SK-N-SH (cell line): ENCODE results near the gene CFAP20DC. TPM values are rescaled to one million over a fixed set of nuclear protein-coding genes. Genes with fewer than 3 reads are reported as not detected.
A peak's percentile ranks its signal among the peaks of the same experiment; 100 is the strongest.
"Not testable (repeated sequence)": the region's sequence is repeated elsewhere in the genome, so short reads cannot be mapped to it uniquely, and the experiment has no call there.

ENCODE experiments used
- CTCF ChIA-PET: fragments of 300-600, 350-600 bp; formaldehyde crosslinking; extraction: SDS; loops from one replicate; lab custom pipeline; 2021; lab: Yijun Ruan, JAX
- POLR2A ChIA-PET: fragments of 350-600 bp; sonication (Branson Sonifier 250); formaldehyde crosslinking; extraction: SDS; loops from one replicate; lab custom pipeline; 2020; ENCODE audit warnings: antibody characterized with exemption, inconsistent platforms; lab: Yijun Ruan, JAX
- DNase-seq: peaks from one replicate; pipeline ENCODE4 v3.0.0; 2012
- H2AFZ ChIP-seq: fragments of 200-600 bp; sonication (generic); 2 replicates; pipeline ENCODE4 v1.8.1; 2016; ENCODE audit warnings: antibody characterized with exemption, mild to moderate bottlenecking, low read depth
- H3F3A ChIP-seq: fragments of 200-600 bp; sonication (generic); replicated peaks from 2 replicates; pipeline ENCODE3; 2016; ENCODE audit warnings: antibody characterized with exemption, mild to moderate bottlenecking; ENCODE audit not compliant: insufficient read depth
- H3K27ac ChIP-seq, 2 experiments: fragments of 200-500 bp in 1 of 2; fragments of 200-600 bp in 1 of 2; sonication (Bioruptor generic) in 1 of 2; sonication (generic), shearing (Covaris generic) in 1 of 2; 2 replicates each; pipeline versions ENCODE4 v1.5.1 to v1.6.1; 2014 to 2016; ENCODE audit warnings: low read depth in 2 of 2, inconsistent platforms in 1 of 2, low read length in 1 of 2, mild to moderate bottlenecking in 1 of 2, mixed read lengths in 1 of 2
- H3K27me3 ChIP-seq: fragments of 200-600 bp; sonication (generic), shearing (Covaris generic); 2 replicates; pipeline ENCODE4 v1.6.1; 2016; ENCODE audit warnings: mixed run types; ENCODE audit not compliant: insufficient read depth
- H3K36me3 ChIP-seq, 2 experiments: fragments of 200-500 bp in 1 of 2; fragments of 200-600 bp in 1 of 2; sonication (Bioruptor generic) in 1 of 2; sonication (generic) in 1 of 2; replicated peaks in 1 of 2; 2 replicates each; pipeline versions ENCODE3 to v1.5.1; 2014 to 2016; ENCODE audit warnings: low read length in 1 of 2, mild to moderate bottlenecking in 1 of 2; ENCODE audit not compliant: insufficient read depth in 2 of 2, control insufficient read depth in 1 of 2
- H3K4me1 ChIP-seq, 2 experiments: fragments of 200-500 bp in 1 of 2; fragments of 200-600 bp in 1 of 2; sonication (Bioruptor generic) in 1 of 2; sonication (generic), shearing (Covaris generic) in 1 of 2; 2 replicates each; pipeline versions ENCODE4 v1.5.1 to v1.6.1; 2014 to 2016; ENCODE audit warnings: low read depth in 1 of 2, low read length in 1 of 2, mixed run types in 1 of 2; ENCODE audit not compliant: insufficient read depth in 2 of 2, control insufficient read depth in 1 of 2
- H3K4me2 ChIP-seq: fragments of 200-600 bp; sonication (generic), shearing (Covaris generic); 2 replicates; pipeline ENCODE4 v1.6.1; 2017; ENCODE audit warnings: mixed run types
- H3K4me3 ChIP-seq, 2 experiments: fragments of 200-500 bp in 1 of 2; fragments of 200-600 bp in 1 of 2; sonication (Bioruptor generic) in 1 of 2; sonication (generic), shearing (Covaris generic) in 1 of 2; 2 replicates each; pipeline versions ENCODE4 v1.5.1 to v1.8.1; 2014 to 2016; ENCODE audit warnings: low read depth in 2 of 2, inconsistent platforms in 1 of 2, low read length in 1 of 2, mild to moderate bottlenecking in 1 of 2, mixed read lengths in 1 of 2, moderate library complexity in 1 of 2
- H3K79me2 ChIP-seq: fragments of 200-600 bp; sonication (generic); 2 replicates; pipeline ENCODE4 v1.8.1; 2017; ENCODE audit warnings: mild to moderate bottlenecking; ENCODE audit not compliant: insufficient read depth
- H3K9ac ChIP-seq: fragments of 200-600 bp; sonication (generic); 2 replicates; pipeline ENCODE4 v1.6.1; 2017; ENCODE audit warnings: mixed run types
- H3K9me2 ChIP-seq: fragments of 200-600 bp; sonication (generic); 2 replicates; pipeline ENCODE4 v1.6.1; 2017; ENCODE audit warnings: mixed run types
- H3K9me3 ChIP-seq: fragments of 200-600 bp; sonication (generic); 2 replicates; pipeline ENCODE4 v1.6.1; 2017; ENCODE audit warnings: mixed run types, mild to moderate bottlenecking, moderate library complexity
- H4K20me1 ChIP-seq: fragments of 200-600 bp; sonication (generic); 2 replicates; pipeline ENCODE4 v1.6.1; 2017; ENCODE audit warnings: mild to moderate bottlenecking, mixed run types; ENCODE audit not compliant: insufficient read depth
- CTCF ChIP-seq: fragments of 200-600 bp; sonication (generic); IDR thresholded peaks from 2 replicates; pipeline ENCODE4 v1.6.1; 2017; ENCODE audit warnings: antibody characterized with exemption, mild to moderate bottlenecking, moderate library complexity
- EP300 ChIP-seq, 2 experiments: IDR thresholded peaks; 2 replicates each; pipeline versions ENCODE4 v1.4.0 to v1.6.1; 2012; ENCODE audit warnings: borderline replicate concordance in 1 of 2, low read depth in 1 of 2, low read length in 1 of 2
- FOSL2 ChIP-seq: IDR thresholded peaks from 2 replicates; pipeline ENCODE4 v1.4.0; 2012; ENCODE audit warnings: low read depth, mild to moderate bottlenecking, moderate library complexity, borderline replicate concordance
- FOXJ3 ChIP-seq: sonication (generic); formaldehyde crosslinking; IDR thresholded peaks from 2 replicates; pipeline ENCODE4 v1.5.1; 2020; ENCODE audit warnings: mild to moderate bottlenecking, missing genetic modification reagents
- GABPA ChIP-seq: IDR thresholded peaks from 2 replicates; pipeline ENCODE4 v1.4.0; 2012; ENCODE audit warnings: low read depth, mild to moderate bottlenecking
- GATA2 ChIP-seq: sonication (generic); formaldehyde crosslinking; IDR thresholded peaks from 2 replicates; pipeline ENCODE4 v1.5.0; 2020; ENCODE audit warnings: mild to moderate bottlenecking, missing genetic modification reagents
- JUND ChIP-seq: IDR thresholded peaks from 2 replicates; pipeline ENCODE4 v1.4.0; 2012
- MEF2A ChIP-seq: IDR thresholded peaks from 2 replicates; pipeline ENCODE4 v1.4.0; 2012; ENCODE audit warnings: low read depth, borderline replicate concordance
- MXI1 ChIP-seq: IDR thresholded peaks from 2 replicates; pipeline ENCODE4 v1.6.1; 2012; ENCODE audit warnings: mild to moderate bottlenecking, low read depth, low read length, improper control_type of control experiment
- NFIC ChIP-seq: IDR thresholded peaks from 2 replicates; pipeline ENCODE4 v1.4.0; 2012; ENCODE audit warnings: borderline replicate concordance
- RAD21 ChIP-seq: IDR thresholded peaks from 2 replicates; pipeline ENCODE4 v1.6.1; 2012; ENCODE audit warnings: mild to moderate bottlenecking, low read length
- RFX5 ChIP-seq: IDR thresholded peaks from 2 replicates; pipeline ENCODE4 v1.6.1; 2012; ENCODE audit warnings: mild to moderate bottlenecking, improper control_type of control experiment, low read length
- RXRA ChIP-seq: IDR thresholded peaks from 2 replicates; pipeline ENCODE4 v1.4.0; 2012; ENCODE audit warnings: low read depth, mild to moderate bottlenecking, borderline replicate concordance
- SMC3 ChIP-seq: IDR thresholded peaks from 2 replicates; pipeline ENCODE4 v1.6.1; 2012; ENCODE audit warnings: low read depth, low read length, improper control_type of control experiment
- TAF1 ChIP-seq: IDR thresholded peaks from 2 replicates; pipeline ENCODE4 v1.6.1; 2012; ENCODE audit warnings: low read depth, mild to moderate bottlenecking, low read length, moderate library complexity, borderline replicate concordance
- WGBS: methylation state at CpG from one replicate; pipeline ENCODE4 v1.1.6; 2017; ENCODE audit warnings: low lambda C conversion rate; 5-methylcytosine and 5-hydroxymethylcytosine counted together
- polyA plus RNA-seq, 3 experiments: library from polyadenylated mRNA; depleted of rRNA; stranded (reverse); fragments of >200 nt; gene quantifications; 2 replicates each; pipeline ENCODE4 v1.2.3, GENCODE V29; 2012
- TF ChIP-seq, protein P1 (sequence below): fragments of 150-350 bp; IDR thresholded peaks from 2 replicates; pipeline ENCODE4 v1.6.1; 2016; ENCODE audit warnings: mild to moderate bottlenecking, low read depth, low read length
- TF ChIP-seq, protein P2 (sequence below): fragments of 150-350 bp; IDR thresholded peaks from 2 replicates; pipeline ENCODE4 v1.6.1; 2017; ENCODE audit warnings: antibody characterized with exemption, low read length, low read depth, borderline replicate concordance

The CFAP20DC gene
- polyA plus RNA-seq, 1 of the 3 experiments (the other 2 are of a cell fraction) = 1.8 TPM

GRCh38 chr3:58824285-58824684 is 225.5 kb downstream of the CFAP20DC start:
- CTCF ChIA-PET = interaction anchor here (0.6 to 1.9 kb wide), 51 partner anchors 8 to 1033 kb away, joined by 3 to 21 read pairs (median 4); no protein-coding TSS in a partner anchor
- H2AFZ ChIP-seq = no peak overlapping the region; the same call in 1 of the 2 replicates
- WGBS = 26% methylated on average over 7 of the region's 7 CpGs

DNA sequence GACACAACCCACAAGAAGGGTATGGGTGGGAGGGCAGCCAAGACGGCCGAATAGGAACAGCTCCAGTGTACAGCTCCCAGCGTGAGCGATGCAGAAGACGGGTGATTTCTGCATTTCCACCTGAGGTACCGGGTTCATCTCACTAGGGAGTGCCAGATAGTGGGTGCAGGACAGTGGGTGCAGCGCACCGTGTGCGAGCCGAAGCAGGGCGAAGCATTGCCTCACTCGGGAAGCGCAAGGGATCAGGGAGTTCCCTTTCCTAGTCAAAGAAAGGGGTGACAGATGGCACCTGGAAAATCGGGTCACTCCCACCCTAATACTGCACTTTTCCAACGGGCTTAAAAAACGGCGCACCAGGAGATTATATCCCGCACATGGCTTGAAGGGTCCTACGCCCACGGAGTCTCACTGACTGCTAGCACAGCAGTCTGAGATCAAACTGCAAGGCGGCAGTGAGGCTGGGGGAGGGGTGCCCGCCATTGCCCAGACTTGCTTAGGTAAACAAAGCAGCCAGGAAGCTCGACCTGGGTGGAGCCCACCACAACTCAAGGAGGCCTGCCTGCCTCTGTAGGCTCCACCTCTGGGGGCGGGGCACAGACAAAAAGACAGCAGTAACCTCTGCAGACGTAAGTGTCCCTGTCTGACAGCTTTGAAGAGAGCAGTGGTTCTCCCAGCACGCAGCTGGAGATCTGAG is 243.1 kb downstream of the CFAP20DC start:
- H2AFZ ChIP-seq, H4K20me1 ChIP-seq, H3K79me2 ChIP-seq, H3K36me3 ChIP-seq, H3K4me2 ChIP-seq, H3K4me1 ChIP-seq, H3K9me3 ChIP-seq, H3K27me3 ChIP-seq, H3K4me3 ChIP-seq, H3K9ac ChIP-seq, H3K27ac ChIP-seq, H3F3A ChIP-seq, DNase-seq, POLR2A ChIA-PET, H3K9me2 ChIP-seq: not testable (repeated sequence)
- 79% methylated on average over 23 of the region's 26 CpGs for WGBS
- CTCF ChIA-PET = interaction anchor here (1.3 to 2.1 kb wide), 2 partner anchors 18 to 166 kb away, joined by 3 to 10 read pairs; no protein-coding TSS in a partner anchor

More at GRCh38 chr3:58824285-58824684, 225.5 kb downstream of the CFAP20DC start:
- peak; percentile 64 for DNase-seq
- Histone ChIP-seq H3K27me3 (no peaks in the 10 kb centered on the region), H3K4me2 (no peak overlapping the region), H3K36me3 (no peaks in the 10 kb centered on the region), H3K27ac (no peak overlapping the region), H3K9ac (no peak overlapping the region), H3K4me3 (no peak overlapping the region; a peak in 1 of 4 replicates), H4K20me1 (no peaks in the 10 kb centered on the region), H3K9me3 (no peaks in the 10 kb centered on the region), H3K4me1 (no peaks in the 10 kb centered on the region; a peak in 1 of 4 replicates), H3F3A (no peaks in the 10 kb centered on the region), H3K9me2 (no peaks in the 10 kb centered on the region), H3K79me2 (no peaks in the 10 kb centered on the region)
- TF ChIP-seq RAD21 (peak; percentile 89), MXI1 (peak; percentile 23; the same call in 1 of the 2 replicates), SMC3 (peak; percentile 75), RFX5 (no peak), FOXJ3 (CRISPR knock-in tag) (no peak), EP300 (IDR thresholded peaks at IDR 0.05; ENCODE audit: borderline replicate concordance in 1 of 2, low read depth in 1 of 2, low read length in 1 of 2) (0 out of 4 replicates have a peak, but pooled peaks of 1 of the 2 experiments have one; percentile 12), CTCF (peak; percentile 95)
- POLR2A ChIA-PET = interaction anchor here (0.6 kb wide), 1 partner anchor 264 kb away, joined by 3 read pairs; no protein-coding TSS in a partner anchor

- Histone ChIP-seq H3K4me3 (no peak overlapping the region), H3K4me1 (peaks cover 0 to 19% of the 10 kb centered on the region in 2 experiments; a peak in 2 of 4 replicates), H3K79me2 (no peaks in the 10 kb centered on the region), H3K9ac (no peak overlapping the region), H4K20me1 (no peaks in the 10 kb centered on the region), H3F3A (peaks cover 3% of the 10 kb centered on the region), H3K27ac (no peak overlapping the region), H3K9me2 (no peaks in the 10 kb centered on the region), H3K9me3 (no peaks in the 10 kb centered on the region), H3K4me2 (no peak overlapping the region), H3K36me3 (no peaks in the 10 kb centered on the region), H3K27me3 (no peaks in the 10 kb centered on the region), H2AFZ (no peak overlapping the region)
- 62% methylated on average over 2 of the region's 2 CpGs for WGBS
- POLR2A ChIA-PET = no interaction called here
- CTCF ChIA-PET = interaction anchor here (0.8 to 2.1 kb wide), 3 partner anchors 19 to 1252 kb away, joined by 3 to 10 read pairs (median 3); no protein-coding TSS in a partner anchor
- DNase-seq = no peak
- no peak for TF ChIP-seq TAF1
- no peak for TF ChIP-seq GATA2 (CRISPR knock-in tag)
- no peak for TF ChIP-seq RAD21
- TF ChIP-seq MEF2A = no peak
- no peak for TF ChIP-seq EP300 (IDR thresholded peaks at IDR 0.05; ENCODE audit: borderline replicate concordance in 1 of 2, low read depth in 1 of 2, low read length in 1 of 2)
- TF ChIP-seq, protein P1, sequence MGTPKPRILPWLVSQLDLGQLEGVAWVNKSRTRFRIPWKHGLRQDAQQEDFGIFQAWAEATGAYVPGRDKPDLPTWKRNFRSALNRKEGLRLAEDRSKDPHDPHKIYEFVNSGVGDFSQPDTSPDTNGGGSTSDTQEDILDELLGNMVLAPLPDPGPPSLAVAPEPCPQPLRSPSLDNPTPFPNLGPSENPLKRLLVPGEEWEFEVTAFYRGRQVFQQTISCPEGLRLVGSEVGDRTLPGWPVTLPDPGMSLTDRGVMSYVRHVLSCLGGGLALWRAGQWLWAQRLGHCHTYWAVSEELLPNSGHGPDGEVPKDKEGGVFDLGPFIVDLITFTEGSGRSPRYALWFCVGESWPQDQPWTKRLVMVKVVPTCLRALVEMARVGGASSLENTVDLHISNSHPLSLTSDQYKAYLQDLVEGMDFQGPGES = no peak
- TF ChIP-seq MXI1 = no peak
- no peak for TF ChIP-seq SMC3
- no peak for TF ChIP-seq FOSL2
- TF ChIP-seq JUND = no peak
- TF ChIP-seq GABPA = no peak
- TF ChIP-seq, protein P2, sequence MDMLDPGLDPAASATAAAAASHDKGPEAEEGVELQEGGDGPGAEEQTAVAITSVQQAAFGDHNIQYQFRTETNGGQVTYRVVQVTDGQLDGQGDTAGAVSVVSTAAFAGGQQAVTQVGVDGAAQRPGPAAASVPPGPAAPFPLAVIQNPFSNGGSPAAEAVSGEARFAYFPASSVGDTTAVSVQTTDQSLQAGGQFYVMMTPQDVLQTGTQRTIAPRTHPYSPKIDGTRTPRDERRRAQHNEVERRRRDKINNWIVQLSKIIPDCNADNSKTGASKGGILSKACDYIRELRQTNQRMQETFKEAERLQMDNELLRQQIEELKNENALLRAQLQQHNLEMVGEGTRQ = no peak
- no peak for TF ChIP-seq NFIC
- TF ChIP-seq RXRA = no peak
Observed at GRCh38 chr3:58804914-58805313, 244.9 kb downstream of the CFAP20DC start.
